ENCODE results near the gene HOPX. TPM values are rescaled to one million over a fixed set of nuclear protein-coding genes. Genes with fewer than 3 reads are reported as not detected.

Gene HOPX
- total and polyA plus RNA-seq, 8 donors, result 0.43 to 29.3 (median 4.9) TPM

DNA sequence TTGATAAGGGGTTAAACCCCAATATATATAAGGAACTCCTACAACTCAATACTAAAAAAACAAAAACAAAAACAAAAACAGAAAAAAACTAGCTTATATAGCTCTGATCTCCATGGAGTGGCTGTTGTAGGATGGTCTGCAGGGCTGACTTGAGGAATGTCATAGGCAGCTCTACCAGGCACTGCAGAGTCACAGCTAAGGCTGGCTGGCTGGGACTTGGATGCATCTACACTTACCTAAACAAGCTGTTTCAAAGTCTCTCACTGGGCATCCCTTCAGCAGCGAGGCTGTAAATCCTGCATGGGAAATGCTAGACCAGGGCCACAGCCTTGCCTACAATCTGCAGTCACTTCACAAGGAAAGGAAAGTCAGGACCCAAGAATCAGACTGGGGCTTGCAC lies 61.3 kb downstream of the HOPX start:
- Histone ChIP-seq H3K27ac (no peak overlapping the region), H3K9me3 (no peaks in the 10 kb centered on the region), H3K36me3 (no peaks in the 10 kb centered on the region), H3K4me1 (no peaks in the 10 kb centered on the region), H3K4me3 (no peak overlapping the region), H3K27me3 (no peaks in the 10 kb centered on the region)
- FAIRE-seq, result no peak
- 54 to 67% methylated on average over 1 of the region's 1 CpG for WGBS, 2 donors
- intact Hi-C loops (cut with DNase I), result no loop called here
- ATAC-seq, result no peak
- no peak for DNase-seq
- TF ChIP-seq, protein P1, sequence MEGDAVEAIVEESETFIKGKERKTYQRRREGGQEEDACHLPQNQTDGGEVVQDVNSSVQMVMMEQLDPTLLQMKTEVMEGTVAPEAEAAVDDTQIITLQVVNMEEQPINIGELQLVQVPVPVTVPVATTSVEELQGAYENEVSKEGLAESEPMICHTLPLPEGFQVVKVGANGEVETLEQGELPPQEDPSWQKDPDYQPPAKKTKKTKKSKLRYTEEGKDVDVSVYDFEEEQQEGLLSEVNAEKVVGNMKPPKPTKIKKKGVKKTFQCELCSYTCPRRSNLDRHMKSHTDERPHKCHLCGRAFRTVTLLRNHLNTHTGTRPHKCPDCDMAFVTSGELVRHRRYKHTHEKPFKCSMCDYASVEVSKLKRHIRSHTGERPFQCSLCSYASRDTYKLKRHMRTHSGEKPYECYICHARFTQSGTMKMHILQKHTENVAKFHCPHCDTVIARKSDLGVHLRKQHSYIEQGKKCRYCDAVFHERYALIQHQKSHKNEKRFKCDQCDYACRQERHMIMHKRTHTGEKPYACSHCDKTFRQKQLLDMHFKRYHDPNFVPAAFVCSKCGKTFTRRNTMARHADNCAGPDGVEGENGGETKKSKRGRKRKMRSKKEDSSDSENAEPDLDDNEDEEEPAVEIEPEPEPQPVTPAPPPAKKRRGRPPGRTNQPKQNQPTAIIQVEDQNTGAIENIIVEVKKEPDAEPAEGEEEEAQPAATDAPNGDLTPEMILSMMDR (IDR thresholded peaks at IDR 0.05), result no peak

DNA sequence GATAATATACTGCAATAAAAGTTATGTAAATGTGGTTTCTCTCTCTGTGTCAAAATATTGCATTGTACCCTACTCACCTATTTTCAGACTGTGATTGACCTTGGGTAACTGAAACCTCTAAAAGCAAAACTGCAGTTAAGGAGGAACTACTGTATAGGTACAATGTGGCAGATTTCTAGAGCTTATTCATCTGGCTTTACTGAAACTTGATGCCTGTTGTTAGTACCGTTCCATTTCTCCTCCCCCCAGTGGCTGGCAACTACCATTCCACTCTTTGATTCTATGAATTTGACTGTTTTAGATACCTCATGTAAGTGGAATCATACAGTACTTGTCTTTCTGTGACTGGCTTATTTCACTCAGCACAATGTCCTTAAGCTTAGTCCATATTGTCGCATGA lies 61.9 kb downstream of the HOPX start:
- Histone ChIP-seq H3K4me3 (no peak overlapping the region), H3K36me3 (no peaks in the 10 kb centered on the region), H3K4me1 (no peaks in the 10 kb centered on the region), H3K27me3 (no peaks in the 10 kb centered on the region), H3K27ac (no peak overlapping the region), H3K9me3 (no peaks in the 10 kb centered on the region)
- DNase-seq (no peak), FAIRE-seq (no peak), ATAC-seq (no peak)
- TF ChIP-seq, protein P1 (IDR thresholded peaks at IDR 0.05), result no peak
- WGBS, 2 donors, result 42 to 44% methylated on average over 2 of the region's 2 CpGs
- intact Hi-C loops (cut with DNase I), result no loop called here

DNA sequence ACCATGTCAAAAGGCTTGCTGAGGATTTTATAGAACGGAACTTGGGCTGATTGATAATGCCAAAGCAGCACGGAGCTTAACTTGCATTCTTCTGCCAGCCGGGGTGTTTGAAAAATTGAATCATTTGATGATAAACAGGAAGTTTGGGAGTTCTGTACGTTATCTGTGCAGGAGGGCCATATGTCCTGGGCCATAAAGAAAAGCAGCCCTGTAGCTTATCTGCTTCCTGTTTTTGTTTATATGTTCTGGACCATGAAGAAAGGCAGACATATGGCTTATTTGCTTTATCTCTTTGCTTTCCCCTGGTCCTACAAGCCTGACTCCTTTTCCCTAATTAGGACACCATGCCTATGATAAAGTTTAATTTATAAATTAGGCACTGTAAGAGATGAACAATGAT lies 62.4 kb downstream of the HOPX start:
- H3K36me3 ChIP-seq, result no peaks in the 10 kb centered on the region
- intact Hi-C loops (cut with DNase I), result no loop called here
- no peaks in the 10 kb centered on the region for H3K9me3 ChIP-seq
- ATAC-seq, result no peak
- no peak overlapping the region for H3K27ac ChIP-seq
- TF ChIP-seq, protein P1 (IDR thresholded peaks at IDR 0.05), result no peak
- no peaks in the 10 kb centered on the region for H3K27me3 ChIP-seq
- WGBS, 2 donors, result 52 to 57% methylated on average over 4 of the region's 4 CpGs
- DNase-seq, result no peak
- no peak for FAIRE-seq
- no peak overlapping the region for H3K4me3 ChIP-seq
- no peaks in the 10 kb centered on the region for H3K4me1 ChIP-seq

DNA sequence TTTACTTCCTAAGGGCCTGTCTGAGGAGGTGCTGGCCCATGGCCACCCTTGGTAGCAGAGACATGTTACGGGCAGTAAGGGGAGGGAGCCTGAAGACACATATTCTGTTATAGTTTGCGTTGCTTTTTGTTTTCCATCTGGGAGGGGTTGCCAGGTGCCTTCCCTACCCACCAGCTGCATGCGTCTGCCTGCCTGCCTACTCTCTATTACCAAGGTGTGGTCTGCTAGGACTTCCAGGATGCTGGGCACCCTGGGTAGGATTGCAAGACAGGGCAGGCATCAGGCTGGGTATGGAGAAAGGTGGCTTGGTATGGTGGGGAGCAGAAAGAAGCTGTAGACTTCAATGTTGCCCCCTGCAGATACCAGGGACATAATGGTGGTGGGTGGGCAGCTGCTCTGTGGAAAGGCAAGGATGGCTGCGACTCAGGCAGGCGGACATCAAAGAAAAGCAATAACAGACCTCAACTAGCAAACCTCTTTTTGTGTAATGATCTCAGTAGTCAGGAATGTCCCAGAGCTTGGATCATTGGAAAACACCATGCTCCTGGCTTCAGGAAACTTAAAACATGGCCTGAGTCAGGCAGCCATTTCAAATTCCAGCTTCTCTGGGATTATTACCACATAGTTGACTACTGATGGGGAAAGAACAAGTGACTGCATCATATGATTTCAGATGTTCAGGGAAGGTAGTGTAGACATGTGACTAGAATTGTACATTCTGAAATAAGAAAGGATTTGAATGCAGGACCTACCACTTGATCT lies 67.8 kb downstream of the HOPX start:
- no peak for ATAC-seq
- TF ChIP-seq, protein P1 (IDR thresholded peaks at IDR 0.05), result no peak
- intact Hi-C loops (cut with DNase I), result no loop called here

GRCh38 chr4:56612282-56612681 lies 68.8 kb downstream of the HOPX start:
- TF ChIP-seq, protein P1 (IDR thresholded peaks at IDR 0.05), result no peak
- no peak overlapping the region for H3K27ac ChIP-seq
- FAIRE-seq (no peak), ATAC-seq (no peak), DNase-seq (no peak)
- H3K4me3 ChIP-seq, result no peak overlapping the region
- WGBS, 2 donors, result 67 to 80% methylated on average over 11 of the region's 11 CpGs
- no peaks in the 10 kb centered on the region for H3K4me1 ChIP-seq
- intact Hi-C loops (cut with DNase I), result no loop called here
- H3K36me3 ChIP-seq, result no peaks in the 10 kb centered on the region
- H3K27me3 ChIP-seq, result no peaks in the 10 kb centered on the region
- no peaks in the 10 kb centered on the region for H3K9me3 ChIP-seq

More for the DNA sequence above, 67.8 kb downstream of the HOPX start:
- H3K27ac ChIP-seq, result no peak overlapping the region
- WGBS, 2 donors, result 61 to 73% methylated on average over 5 of the region's 5 CpGs
- no peaks in the 10 kb centered on the region for H3K36me3 ChIP-seq
- H3K4me1 ChIP-seq, result no peaks in the 10 kb centered on the region
- DNase-seq (no peak), FAIRE-seq (no peak)
- H3K27me3 ChIP-seq, result no peaks in the 10 kb centered on the region
- H3K4me3 ChIP-seq, result no peak overlapping the region
- H3K9me3 ChIP-seq, result no peaks in the 10 kb centered on the region
